KMS-11 (cell line): Measurements from ENCODE around the gene RPL26.
"Not testable (repeated sequence)": the region's sequence is repeated elsewhere in the genome, so short reads cannot be mapped to it uniquely, and the experiment has no call there.

Experiments
- H2AFZ ChIP-seq: fragments of 200-600 bp; sonication (generic); 2 replicates; pipeline ENCODE4 v1.6.1; 2016; ENCODE audit warnings: antibody characterized with exemption, mixed run types, low read depth
- H3K27ac ChIP-seq: fragments of 200-600 bp; sonication (generic); 2 replicates; pipeline ENCODE4 v1.6.1; 2016; ENCODE audit warnings: mild to moderate bottlenecking, mixed run types
- H3K27me3 ChIP-seq: fragments of 200-600 bp; sonication (generic); 2 replicates; pipeline ENCODE4 v1.6.1; 2017; ENCODE audit warnings: mild to moderate bottlenecking, low read depth, mixed run types, moderate library complexity; ENCODE audit not compliant: insufficient read depth
- H3K36me3 ChIP-seq: fragments of 200-600 bp; sonication (generic); 2 replicates; pipeline ENCODE4 v1.6.1; 2017; ENCODE audit warnings: mild to moderate bottlenecking, mixed run types; ENCODE audit not compliant: insufficient read depth
- H3K4me1 ChIP-seq: fragments of 200-600 bp; sonication (generic); 2 replicates; pipeline ENCODE4 v1.6.1; 2016; ENCODE audit warnings: mild to moderate bottlenecking, low read depth, mixed run types; ENCODE audit not compliant: poor library complexity, severe bottlenecking
- H3K4me2 ChIP-seq: fragments of 200-600 bp; sonication (generic); 2 replicates; pipeline ENCODE4 v1.7.0; 2016; ENCODE audit warnings: mild to moderate bottlenecking, mixed run types
- H3K4me3 ChIP-seq: fragments of 200-600 bp; sonication (generic); IDR thresholded peaks from 2 replicates; pipeline ENCODE4 v1.6.1; 2017; ENCODE audit warnings: low read depth, low read length, mixed read lengths; ENCODE audit not compliant: insufficient read depth
- H3K79me2 ChIP-seq: fragments of 200-600 bp; sonication (generic); 2 replicates; pipeline ENCODE4 v1.6.1; 2016; ENCODE audit warnings: low read depth, mixed run types; ENCODE audit not compliant: insufficient read depth
- H3K9ac ChIP-seq: fragments of 200-600 bp; sonication (generic); 2 replicates; pipeline ENCODE4 v1.6.1; 2016; ENCODE audit warnings: mild to moderate bottlenecking, mixed run types
- H4K20me1 ChIP-seq: fragments of 200-600 bp; sonication (generic); 2 replicates; pipeline ENCODE4 v1.6.1; 2016; ENCODE audit warnings: mild to moderate bottlenecking, mixed run types; ENCODE audit not compliant: insufficient read depth
- CTCF ChIP-seq: fragments of 200-600 bp; sonication (generic); conservative IDR thresholded peaks from 2 replicates; pipeline ENCODE4 v1.6.1; 2017; ENCODE audit warnings: low read depth, mild to moderate bottlenecking, antibody characterized with exemption, low read length, moderate library complexity, mixed read lengths

RPL26 gene

GRCh38 chr17:8402921-8403536, 20.0 kb upstream of the RPL26 start:
- Histone ChIP-seq H3K27ac (no peak overlapping the region), H3K4me1 (no peaks in the 10 kb centered on the region), H3K36me3 (no peaks in the 10 kb centered on the region), H3K4me2 (no peak overlapping the region), H3K9ac (no peak overlapping the region), H4K20me1 (no peaks in the 10 kb centered on the region), H3K27me3 (no peaks in the 10 kb centered on the region), H2AFZ (no peak overlapping the region), H3K79me2 (no peaks in the 10 kb centered on the region), H3K4me3 (no peak overlapping the region)
- no peak for TF ChIP-seq CTCF

- Histone ChIP-seq H2AFZ (no peak overlapping the region), H4K20me1 (no peaks in the 10 kb centered on the region)
- no peak for TF ChIP-seq CTCF
Observed at GRCh38 chr17:8401107-8401506, 18.1 kb upstream of the RPL26 start.

GRCh38 chr17:8398980-8399379, 16.0 kb upstream of the RPL26 start:
- Histone ChIP-seq H3K4me1 (no peaks in the 10 kb centered on the region), H3K9ac (no peak overlapping the region), H2AFZ (no peak overlapping the region), H3K4me2 (no peak overlapping the region), H3K36me3 (no peaks in the 10 kb centered on the region), H3K79me2 (no peaks in the 10 kb centered on the region), H4K20me1 (no peaks in the 10 kb centered on the region), H3K4me3 (no peak overlapping the region), H3K27ac (no peak overlapping the region), H3K27me3 (no peaks in the 10 kb centered on the region)
- TF ChIP-seq CTCF = no peak

More at GRCh38 chr17:8401107-8401506, 18.1 kb upstream of the RPL26 start:
- H3K27ac ChIP-seq = no peak overlapping the region
- no peaks in the 10 kb centered on the region for H3K27me3 ChIP-seq
- no peaks in the 10 kb centered on the region for H3K4me1 ChIP-seq
- H3K79me2 ChIP-seq = no peaks in the 10 kb centered on the region
- H3K4me3 ChIP-seq = no peak overlapping the region
- no peak overlapping the region for H3K4me2 ChIP-seq
- no peak overlapping the region for H3K9ac ChIP-seq
- H3K36me3 ChIP-seq = no peaks in the 10 kb centered on the region

- no peak within 1 kb of the TSS for H3K9ac ChIP-seq
- no peaks in the 10 kb centered on the region for H4K20me1 ChIP-seq
- TF ChIP-seq CTCF = no peak
- H3K79me2 ChIP-seq = no peaks in the 10 kb centered on the region
- H3K27me3 ChIP-seq = no peaks in the 10 kb centered on the region
- H3K27ac ChIP-seq = no peak within 1 kb of the TSS
- H3K4me2 ChIP-seq = no peak within 1 kb of the TSS
- H3K4me3 ChIP-seq = no peak within 1 kb of the TSS
- H2AFZ ChIP-seq = no peak within 1 kb of the TSS
- no peaks in the 10 kb centered on the region for H3K4me1 ChIP-seq
- H3K36me3 ChIP-seq = no peaks in the 10 kb centered on the region
Observed at GRCh38 chr17:8397636-8398035, 14.6 kb upstream of the RPL26 start, which contains the start of gene RNF222. TSS of gene RNF222 (minus strand) at chr17:8397827. CDS start at chr17:8393461, 4,366 bp downstream.

- H3K4me2 ChIP-seq, H3K27me3 ChIP-seq, H3K9ac ChIP-seq, H2AFZ ChIP-seq, H3K36me3 ChIP-seq, H4K20me1 ChIP-seq, H3K4me1 ChIP-seq, H3K4me3 ChIP-seq, H3K79me2 ChIP-seq, H3K27ac ChIP-seq: not testable (repeated sequence)
Observed at GRCh38 chr17:8394497-8394896, 11.5 kb upstream of the RPL26 start.
